Lower lobe of right lung (tissue), 2 donors: ENCODE results near the gene MS4A13. TPM values are rescaled to one million over a fixed set of nuclear protein-coding genes. Genes with fewer than 3 reads are reported as not detected.
"Not testable (repeated sequence)": the region's sequence is repeated elsewhere in the genome, so short reads cannot be mapped to it uniquely, and the experiment has no call there.

Experiments used
- ATAC-seq, 2 donors: fragments of 200-7000 bp; cut with Tn5 transposase; one replicate each; pipeline ENCODE4 v1.9.1; 2020 to 2022; ENCODE audit warnings: mild to moderate bottlenecking in 2 of 2, moderate library complexity in 2 of 2
- DNase-seq: peaks from one replicate; pipeline ENCODE4 v3.0.0-alpha.2; 2020
- H3K27ac ChIP-seq: fragments of 200-600 bp; one replicate; pipeline ENCODE4 v1.8.0; 2022
- H3K27me3 ChIP-seq: fragments of 200-600 bp; one replicate; pipeline ENCODE4 v1.8.0; 2022; ENCODE audit warnings: low read depth
- H3K36me3 ChIP-seq: fragments of 200-600 bp; one replicate; pipeline ENCODE4 v1.8.0; 2022; ENCODE audit warnings: mild to moderate bottlenecking
- H3K4me1 ChIP-seq: fragments of 200-600 bp; one replicate; pipeline ENCODE4 v1.8.0; 2022
- H3K4me3 ChIP-seq: fragments of 200-600 bp; one replicate; pipeline ENCODE4 v1.8.0; 2022; ENCODE audit warnings: mild to moderate bottlenecking
- H3K9me3 ChIP-seq: fragments of 200-600 bp; one replicate; pipeline ENCODE4 v1.8.0; 2022
- CTCF ChIP-seq: fragments of 200-600 bp; IDR thresholded peaks from one replicate; pipeline ENCODE4 v1.8.0; 2022; ENCODE audit warnings: antibody characterized with exemption, mild to moderate bottlenecking
- intact Hi-C: fragments of 100-400 bp; cut with DNase I; formaldehyde crosslinking; loops from one replicate; pipeline ENCODE4 v1.11.0; 2022
- total RNA-seq: library from RNA; stranded (reverse); fragmentation: NEBNext Ultra II Directional; extraction: Animal tissue kit (Norgen Biotek cat#: 25700); gene quantifications from one replicate; pipeline ENCODE4 v1.2.1, GENCODE V29; 2021
- donor health status: DM: no; HTN: yes; CAD: no; lungs with severe emphysema.

MS4A13 gene
- total RNA-seq, 1 donor from 2014 or later, result not detected

GRCh38 chr11:60500276-60500910 lies 14.8 kb upstream of the MS4A13 start:
- ATAC-seq (no peak), DNase-seq (no peak)
- intact Hi-C loops, result no loop called here
- Histone ChIP-seq H3K4me1 (no peaks in the 10 kb centered on the region), H3K27ac (no peak overlapping the region), H3K9me3 (no peaks in the 10 kb centered on the region), H3K27me3 (no peaks in the 10 kb centered on the region), H3K4me3 (no peak overlapping the region), H3K36me3 (no peaks in the 10 kb centered on the region)
- no peak for TF ChIP-seq CTCF

GRCh38 chr11:60502221-60502775 lies 12.9 kb upstream of the MS4A13 start:
- no peak for TF ChIP-seq CTCF
- no peak overlapping the region for H3K4me3 ChIP-seq
- no peak for ATAC-seq
- intact Hi-C loops, result no loop called here
- H3K4me1 ChIP-seq, result no peaks in the 10 kb centered on the region
- no peaks in the 10 kb centered on the region for H3K9me3 ChIP-seq
- H3K27ac ChIP-seq, result no peak overlapping the region
- no peaks in the 10 kb centered on the region for H3K36me3 ChIP-seq
- no peaks in the 10 kb centered on the region for H3K27me3 ChIP-seq
- DNase-seq, result no peak

GRCh38 chr11:60504219-60504905 lies 10.8 kb upstream of the MS4A13 start:
- DNase-seq, result no peak
- TF ChIP-seq CTCF, result no peak
- ATAC-seq, result no peak
- H3K27me3 ChIP-seq, result no peaks in the 10 kb centered on the region
- no peaks in the 10 kb centered on the region for H3K4me1 ChIP-seq
- intact Hi-C loops, result no loop called here
- H3K9me3 ChIP-seq, result no peaks in the 10 kb centered on the region
- no peak overlapping the region for H3K27ac ChIP-seq
- H3K4me3 ChIP-seq, result no peak overlapping the region
- no peaks in the 10 kb centered on the region for H3K36me3 ChIP-seq

- H3K27ac ChIP-seq, H3K27me3 ChIP-seq, H3K9me3 ChIP-seq, H3K36me3 ChIP-seq, H3K4me3 ChIP-seq, ATAC-seq, H3K4me1 ChIP-seq, DNase-seq, intact Hi-C loops: not testable (repeated sequence)
Measured at GRCh38 chr11:60509609-60510008, 5.6 kb upstream of the MS4A13 start.

- H3K9me3 ChIP-seq, DNase-seq, H3K27me3 ChIP-seq, H3K4me3 ChIP-seq, H3K36me3 ChIP-seq, H3K4me1 ChIP-seq, ATAC-seq, intact Hi-C loops, H3K27ac ChIP-seq: not testable (repeated sequence)
Measured at GRCh38 chr11:60510209-60510608, 5.0 kb upstream of the MS4A13 start.

- Histone ChIP-seq H3K27me3 (no peaks in the 10 kb centered on the region), H3K9me3 (no peaks in the 10 kb centered on the region), H3K36me3 (no peaks in the 10 kb centered on the region), H3K27ac (no peak overlapping the region), H3K4me1 (no peaks in the 10 kb centered on the region), H3K4me3 (no peak overlapping the region)
- intact Hi-C loops, result no loop called here
- no peak for DNase-seq
- ATAC-seq, result no peak
- no peak for TF ChIP-seq CTCF
Measured at GRCh38 chr11:60511393-60511792, 3.8 kb upstream of the MS4A13 start.
